H9 (cell line): ENCODE data around the gene GTF2A2. TPM values are rescaled to one million over a fixed set of nuclear protein-coding genes. Genes with fewer than 3 reads are reported as not detected.

ENCODE experiments used
- DNase-seq: peaks from one replicate; pipeline ENCODE4 v3.0.0-alpha.2; 2017
- H2AFZ ChIP-seq: one replicate; pipeline ENCODE4 v1.6.1; 2013; ENCODE audit warnings: mild to moderate bottlenecking, low read length, control low read depth, moderate library complexity
- H2AK5ac ChIP-seq: 2 replicates; pipeline ENCODE4 v1.6.1; 2013; ENCODE audit warnings: low read length, control low read depth, mixed read lengths; ENCODE audit not compliant: insufficient read length
- H2BK120ac ChIP-seq: one replicate; pipeline ENCODE4 v1.6.1; 2013; ENCODE audit warnings: low read depth, mild to moderate bottlenecking, low read length, control low read depth, inconsistent platforms; ENCODE audit not compliant: poor library complexity, severe bottlenecking
- H2BK12ac ChIP-seq: 2 replicates; pipeline ENCODE4 v1.6.1; 2013; ENCODE audit warnings: low read length, control low read depth, mixed read lengths, low read depth; ENCODE audit not compliant: insufficient read length
- H2BK15ac ChIP-seq: 2 replicates; pipeline ENCODE4 v1.6.1; 2013; ENCODE audit warnings: low read depth, low read length, control low read depth
- H2BK20ac ChIP-seq: one replicate; pipeline ENCODE4 v1.6.1; 2013; ENCODE audit warnings: low read depth, mild to moderate bottlenecking, low read length, control low read depth, inconsistent platforms; ENCODE audit not compliant: poor library complexity, severe bottlenecking
- H2BK5ac ChIP-seq: 2 replicates; pipeline ENCODE4 v1.6.1; 2013; ENCODE audit warnings: low read length, control low read depth, mixed read lengths; ENCODE audit not compliant: insufficient read length
- H3K14ac ChIP-seq: 2 replicates; pipeline ENCODE4 v1.6.1; 2013; ENCODE audit warnings: low read length, control low read depth; ENCODE audit not compliant: insufficient read depth
- H3K18ac ChIP-seq: 2 replicates; pipeline ENCODE4 v1.6.1; 2013; ENCODE audit warnings: low read depth, mild to moderate bottlenecking, mixed read lengths, low read length, control low read depth; ENCODE audit not compliant: insufficient read length
- H3K23ac ChIP-seq: 2 replicates; pipeline ENCODE4 v1.6.1; 2013; ENCODE audit warnings: low read length, control low read depth, mixed read lengths, low read depth; ENCODE audit not compliant: insufficient read length
- H3K23me2 ChIP-seq: 2 replicates; pipeline ENCODE4 v1.6.1; 2013; ENCODE audit warnings: low read depth, mild to moderate bottlenecking, mixed read lengths, low read length, control low read depth; ENCODE audit not compliant: insufficient read length, poor library complexity, severe bottlenecking
- H3K27ac ChIP-seq: 2 replicates; pipeline ENCODE4 v1.5.1; 2013; ENCODE audit warnings: low read length, control low read depth, mixed read lengths, low read depth; ENCODE audit not compliant: insufficient read length
- H3K27me3 ChIP-seq: 2 replicates; pipeline ENCODE4 v1.6.1; 2013; ENCODE audit warnings: low read length, control low read depth, inconsistent platforms; ENCODE audit not compliant: insufficient read depth
- H3K4ac ChIP-seq: 2 replicates; pipeline ENCODE4 v1.6.1; 2013; ENCODE audit warnings: low read depth, mild to moderate bottlenecking, control low read depth, inconsistent platforms, low read length, moderate library complexity
- H3K4me1 ChIP-seq: 2 replicates; pipeline ENCODE4 v1.6.1; 2013; ENCODE audit warnings: low read length, control low read depth, inconsistent platforms; ENCODE audit not compliant: insufficient read depth
- H3K4me2 ChIP-seq: 2 replicates; pipeline ENCODE4 v1.6.1; 2013; ENCODE audit warnings: low read length, control low read depth, mixed read lengths; ENCODE audit not compliant: insufficient read length, insufficient read depth
- H3K56ac ChIP-seq: 2 replicates; pipeline ENCODE4 v1.6.1; 2013; ENCODE audit warnings: low read depth, mild to moderate bottlenecking, mixed read lengths, low read length, control low read depth; ENCODE audit not compliant: insufficient read length
- H3K79me1 ChIP-seq: 2 replicates; pipeline ENCODE4 v1.6.1; 2013; ENCODE audit warnings: low read depth, mild to moderate bottlenecking, moderate library complexity, low read length, control low read depth, inconsistent platforms; ENCODE audit not compliant: insufficient read depth, poor library complexity, severe bottlenecking
- H3K79me2 ChIP-seq: 2 replicates; pipeline ENCODE4 v1.6.1; 2013; ENCODE audit warnings: low read length, control low read depth, inconsistent platforms; ENCODE audit not compliant: insufficient read depth
- H3K9ac ChIP-seq: 2 replicates; pipeline ENCODE4 v1.6.1; 2013; ENCODE audit warnings: low read length, control low read depth, mixed read lengths; ENCODE audit not compliant: insufficient read length; ENCODE audit errors: extremely low read depth
- H3K9me3 ChIP-seq: one replicate; pipeline ENCODE4 v1.6.1; 2013; ENCODE audit warnings: low read depth, low read length, inconsistent platforms; ENCODE audit not compliant: control insufficient read depth
- H3T11ph ChIP-seq: one replicate; pipeline ENCODE4 v1.6.1; 2013; ENCODE audit warnings: mild to moderate bottlenecking, low read length, control low read depth, inconsistent platforms
- H4K20me1 ChIP-seq: one replicate; pipeline ENCODE4 v1.6.1; 2013; ENCODE audit not compliant: control insufficient read depth, insufficient read length, insufficient read depth
- H4K5ac ChIP-seq: 2 replicates; pipeline ENCODE4 v1.6.1; 2013; ENCODE audit warnings: low read depth, mild to moderate bottlenecking, mixed read lengths, low read length, control low read depth; ENCODE audit not compliant: insufficient read length
- H4K8ac ChIP-seq: replicated peaks from 2 replicates; pipeline ENCODE4 v1.6.1; 2013; ENCODE audit warnings: low read length, control low read depth, mixed read lengths, low read depth; ENCODE audit not compliant: insufficient read length
- H4K91ac ChIP-seq: 2 replicates; pipeline ENCODE4 v1.6.1; 2013; ENCODE audit warnings: low read depth, mild to moderate bottlenecking, moderate library complexity, mixed read lengths, low read length, control low read depth; ENCODE audit not compliant: insufficient read length
- H3K27ac Mint-ChIP-seq, 3 experiments: 2 replicates in 2 of 3; 3 replicates in 1 of 3; pipeline ENCODE4 v1.8.0; 2020 to 2021; ENCODE audit warnings: mixed read lengths in 3 of 3, mild to moderate bottlenecking in 1 of 3, moderate library complexity in 1 of 3
- H3K27me3 Mint-ChIP-seq: 2 replicates; pipeline ENCODE4 v1.8.0; 2021; ENCODE audit warnings: low read depth, mild to moderate bottlenecking, moderate library complexity, mixed read lengths
- H3K36me3 Mint-ChIP-seq, 3 experiments: 2 replicates in 2 of 3; 3 replicates in 1 of 3; pipeline ENCODE4 v1.8.0; 2020 to 2021; ENCODE audit warnings: low read depth in 3 of 3, mixed read lengths in 3 of 3; ENCODE audit not compliant: insufficient read depth in 1 of 3
- H3K4me1 Mint-ChIP-seq, 2 experiments: 2 replicates each; pipeline ENCODE4 v1.8.0; 2020; ENCODE audit warnings: mixed read lengths in 2 of 2
- H3K4me3 Mint-ChIP-seq, 2 experiments: 2 replicates in 1 of 2; 3 replicates in 1 of 2; pipeline ENCODE4 v1.8.0; 2020 to 2021; ENCODE audit warnings: mild to moderate bottlenecking in 2 of 2, mixed read lengths in 2 of 2, moderate library complexity in 1 of 2
- H3K9me3 Mint-ChIP-seq, 2 experiments: 2 replicates in 1 of 2; 3 replicates in 1 of 2; pipeline ENCODE4 v1.8.0; 2020; ENCODE audit warnings: mild to moderate bottlenecking in 2 of 2, mixed read lengths in 2 of 2, moderate library complexity in 1 of 2
- WGBS: extraction: QIAGEN DNeasy Blood & Tissue Kit; methylation state at CpG from one replicate; pipeline ENCODE4 v1.1.7; 2013; ENCODE audit warnings: missing lambda C conversion rate, low lambda C conversion rate, mixed read lengths; ENCODE audit not compliant: insufficient read length; ENCODE audit errors: extremely low coverage; 5-methylcytosine and 5-hydroxymethylcytosine counted together
- total RNA-seq: library from RNA; stranded (reverse); gene quantifications from 2 replicates; pipeline ENCODE4 v1.2.1, GENCODE V29; 2021
- TF ChIP-seq, protein P1 (sequence below): fragments of 200-600 bp; sonication (generic); conservative IDR thresholded peaks from 3 replicates; pipeline ENCODE4 v1.8.0; 2021; ENCODE audit warnings: antibody characterized with exemption, mild to moderate bottlenecking

Gene GTF2A2
- total RNA-seq, 1 experiment from 2014 or later: 144 TPM

DNA sequence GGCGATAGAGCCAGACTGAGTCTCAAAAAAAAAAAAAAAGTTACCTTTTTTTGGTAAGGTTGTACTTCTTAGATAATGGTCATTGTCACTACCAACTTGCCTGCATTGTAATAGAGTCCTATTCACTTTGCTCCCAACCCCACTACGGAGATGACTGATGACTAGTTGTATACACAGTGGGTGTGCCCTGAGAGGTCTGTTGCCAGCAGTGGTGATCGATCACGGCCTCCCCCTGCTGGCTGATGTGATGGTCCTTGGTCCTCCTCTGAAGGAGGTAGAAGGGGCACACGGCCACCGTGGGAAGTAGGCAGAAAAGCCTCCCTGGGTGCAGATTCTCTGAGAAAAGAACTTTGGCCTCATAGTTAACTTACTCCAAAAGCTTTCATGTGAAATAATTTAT, 35.0 kb downstream of the GTF2A2 start:
- Mint-ChIP-seq H3K27me3 (peaks cover 17% of the 10 kb centered on the region), H3K4me3 (no peak overlapping the region), H3K9me3 (no peaks in the 10 kb centered on the region), H3K36me3 (no peaks in the 10 kb centered on the region), H3K4me1 (peaks cover 4 to 6% of the 10 kb centered on the region in 2 experiments; a peak in 2 of 4 replicates), H3K27ac (no peak overlapping the region)
- Histone ChIP-seq H3K23me2 (no peaks in the 10 kb centered on the region), H4K8ac (no peak overlapping the region), H2BK12ac (no peak overlapping the region), H2BK120ac (no peak overlapping the region), H2BK20ac (no peak overlapping the region), H2AK5ac (no peak overlapping the region), H3K4ac (no peak overlapping the region), H2BK5ac (no peak overlapping the region), H3K27ac (no peak overlapping the region), H3K79me2 (no peaks in the 10 kb centered on the region), H3K56ac (no peak overlapping the region), H3K23ac (no peak overlapping the region), H3T11ph (no peak overlapping the region), H3K9ac (no peak overlapping the region), H3K9me3 (no peaks in the 10 kb centered on the region), H2BK15ac (no peak overlapping the region), H3K14ac (no peak overlapping the region), H4K91ac (no peak overlapping the region), H3K27me3 (no peaks in the 10 kb centered on the region), H3K4me1 (no peaks in the 10 kb centered on the region), H4K20me1 (no peaks in the 10 kb centered on the region), H4K5ac (no peak overlapping the region), H3K4me2 (no peak overlapping the region), H3K79me1 (no peaks in the 10 kb centered on the region), H2AFZ (no peak overlapping the region), H3K18ac (no peak overlapping the region)
- peak; percentile 75 for DNase-seq
- no CpG with 5 or more reads among the region's 6 CpGs for WGBS
- TF ChIP-seq, protein P1, sequence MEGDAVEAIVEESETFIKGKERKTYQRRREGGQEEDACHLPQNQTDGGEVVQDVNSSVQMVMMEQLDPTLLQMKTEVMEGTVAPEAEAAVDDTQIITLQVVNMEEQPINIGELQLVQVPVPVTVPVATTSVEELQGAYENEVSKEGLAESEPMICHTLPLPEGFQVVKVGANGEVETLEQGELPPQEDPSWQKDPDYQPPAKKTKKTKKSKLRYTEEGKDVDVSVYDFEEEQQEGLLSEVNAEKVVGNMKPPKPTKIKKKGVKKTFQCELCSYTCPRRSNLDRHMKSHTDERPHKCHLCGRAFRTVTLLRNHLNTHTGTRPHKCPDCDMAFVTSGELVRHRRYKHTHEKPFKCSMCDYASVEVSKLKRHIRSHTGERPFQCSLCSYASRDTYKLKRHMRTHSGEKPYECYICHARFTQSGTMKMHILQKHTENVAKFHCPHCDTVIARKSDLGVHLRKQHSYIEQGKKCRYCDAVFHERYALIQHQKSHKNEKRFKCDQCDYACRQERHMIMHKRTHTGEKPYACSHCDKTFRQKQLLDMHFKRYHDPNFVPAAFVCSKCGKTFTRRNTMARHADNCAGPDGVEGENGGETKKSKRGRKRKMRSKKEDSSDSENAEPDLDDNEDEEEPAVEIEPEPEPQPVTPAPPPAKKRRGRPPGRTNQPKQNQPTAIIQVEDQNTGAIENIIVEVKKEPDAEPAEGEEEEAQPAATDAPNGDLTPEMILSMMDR: peak; percentile 73
